ELR (cell line): ENCODE results near the gene MEGF10.
"Not testable (repeated sequence)": the region's sequence is repeated elsewhere in the genome, so short reads cannot be mapped to it uniquely, and the experiment has no call there.

Experiments used
- DNase-seq: peaks from one replicate; pipeline ENCODE4 v3.0.0-alpha.2; 2015; ENCODE audit warnings: low read depth

MEGF10 gene

DNA sequence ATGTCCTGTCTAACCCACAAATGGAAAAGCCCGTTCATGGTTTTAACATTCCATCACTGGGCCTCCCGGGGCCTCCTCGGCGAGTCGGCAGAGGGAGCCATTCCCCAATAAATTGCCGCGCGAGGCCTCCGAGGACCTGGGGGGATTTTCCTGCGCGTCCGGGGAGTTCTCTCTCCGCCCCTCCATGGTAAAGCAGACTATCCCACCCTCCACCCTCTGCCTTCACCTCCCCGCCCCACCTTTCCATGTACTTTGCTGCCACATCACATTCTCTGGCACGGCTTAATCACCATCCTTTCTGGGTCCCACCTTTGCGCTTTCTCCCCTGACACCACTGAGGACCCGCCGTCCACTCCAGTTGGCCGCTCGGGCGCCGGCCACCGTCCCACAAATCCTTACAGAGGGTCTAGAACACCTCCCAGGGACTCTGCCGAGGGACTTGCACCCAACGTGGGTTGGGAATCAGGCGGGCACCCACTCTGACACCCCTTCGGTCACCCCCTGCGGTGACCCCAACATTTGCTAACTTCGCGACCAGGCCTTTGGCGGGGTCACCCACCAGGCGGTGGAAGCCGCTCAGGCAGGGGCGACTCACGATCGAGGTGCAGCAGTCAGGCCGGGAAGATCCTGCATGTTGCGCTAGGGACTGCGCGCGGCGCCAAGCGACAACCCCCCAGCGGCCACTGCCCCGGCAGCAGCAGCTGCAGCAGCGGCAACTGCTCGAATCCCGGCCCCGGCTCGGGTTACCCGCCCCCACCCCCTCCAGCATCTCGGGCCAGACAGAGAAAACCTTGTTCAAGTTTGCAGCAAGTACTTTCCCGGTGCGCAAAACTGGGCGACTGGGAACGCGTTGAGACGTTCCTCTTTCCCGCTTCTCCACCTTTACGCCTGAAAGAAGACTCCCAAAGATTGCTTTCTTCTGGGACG lies at the start of gene MEGF10:
Gene MEGF10 (plus strand): TSS at position 778 of the 927 bp plus-strand sequence. CDS start 40,513 bp downstream, outside the sequence.
- peak; percentile 60 for DNase-seq

DNA sequence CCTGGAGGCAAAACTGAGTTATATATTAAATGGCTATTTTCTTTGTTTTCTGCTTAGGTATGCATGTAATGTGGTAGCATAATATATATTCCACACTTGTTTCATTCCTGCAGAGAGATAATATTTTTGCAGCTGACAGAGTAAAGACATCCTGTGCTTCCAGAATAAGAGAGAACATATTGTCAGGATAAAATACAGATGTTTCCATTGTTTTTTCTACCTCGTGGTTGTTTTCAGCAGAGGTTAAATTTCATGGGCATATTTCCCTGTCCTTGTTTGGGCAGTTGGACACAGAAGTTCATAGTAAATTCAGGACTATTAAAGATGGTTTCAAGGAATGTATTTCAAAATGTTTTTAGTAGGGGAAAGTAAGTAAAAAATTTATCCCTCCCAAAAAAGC lies 47.6 kb upstream of the MEGF10 start:
- DNase-seq: no peak

DNA sequence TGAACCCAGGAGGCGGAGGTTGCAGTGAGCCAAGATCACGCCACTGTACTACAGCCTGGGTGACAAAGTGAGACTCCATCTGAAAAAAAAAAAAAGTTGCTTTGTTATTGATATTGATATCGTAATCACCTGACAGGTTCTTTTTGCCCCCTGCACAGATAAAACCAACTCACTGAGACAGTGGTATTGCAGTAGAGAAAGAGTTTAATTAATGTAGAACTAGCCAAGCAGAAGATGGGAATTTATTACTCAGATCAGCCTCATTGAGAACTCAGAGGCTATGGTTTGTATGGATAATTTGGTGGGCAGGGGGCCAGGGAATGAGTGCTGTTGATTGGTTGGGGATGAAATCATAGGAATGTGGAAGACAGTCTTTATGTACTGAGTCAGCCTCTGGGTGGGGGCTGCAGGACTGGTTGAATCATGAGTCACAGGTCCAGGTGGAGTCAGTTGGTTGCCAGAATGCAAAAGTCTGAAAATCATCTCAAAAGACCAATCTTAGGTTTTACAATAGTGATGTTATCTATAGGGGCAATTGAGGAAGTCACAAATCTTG lies 35.8 kb upstream of the MEGF10 start:
- peak; percentile 85 for DNase-seq

GRCh38 chr5:127256886-127257597 lies 33.6 kb upstream of the MEGF10 start:
- no peak for DNase-seq

- no peak for DNase-seq
These were observed 29.9 kb upstream of the MEGF10 start for GRCh38 chr5:127260686-127261085.

GRCh38 chr5:127265473-127265872 lies 25.1 kb upstream of the MEGF10 start:
- not testable (repeated sequence) for DNase-seq

- DNase-seq: not testable (repeated sequence)
These were observed 22.3 kb upstream of the MEGF10 start for GRCh38 chr5:127268342-127268741.

DNA sequence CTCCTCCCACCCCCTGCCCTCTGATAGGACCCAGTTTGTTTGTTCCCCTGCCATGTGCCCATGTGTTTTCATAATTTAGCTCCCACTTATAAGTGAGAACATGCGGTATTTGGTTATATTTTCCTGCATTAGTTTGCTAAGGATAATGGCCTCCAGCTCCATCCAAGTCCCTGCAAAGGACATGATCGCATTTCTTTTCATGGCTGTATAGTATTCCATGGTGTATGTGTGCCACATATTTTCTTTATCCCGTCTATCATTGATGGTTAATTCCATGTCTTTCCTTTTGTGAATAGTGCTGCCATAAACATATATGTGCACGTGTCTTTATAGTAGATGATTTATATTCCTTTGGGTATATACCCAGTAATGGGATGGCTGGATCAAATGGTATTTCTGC lies 19.9 kb upstream of the MEGF10 start:
- not testable (repeated sequence) for DNase-seq

DNA sequence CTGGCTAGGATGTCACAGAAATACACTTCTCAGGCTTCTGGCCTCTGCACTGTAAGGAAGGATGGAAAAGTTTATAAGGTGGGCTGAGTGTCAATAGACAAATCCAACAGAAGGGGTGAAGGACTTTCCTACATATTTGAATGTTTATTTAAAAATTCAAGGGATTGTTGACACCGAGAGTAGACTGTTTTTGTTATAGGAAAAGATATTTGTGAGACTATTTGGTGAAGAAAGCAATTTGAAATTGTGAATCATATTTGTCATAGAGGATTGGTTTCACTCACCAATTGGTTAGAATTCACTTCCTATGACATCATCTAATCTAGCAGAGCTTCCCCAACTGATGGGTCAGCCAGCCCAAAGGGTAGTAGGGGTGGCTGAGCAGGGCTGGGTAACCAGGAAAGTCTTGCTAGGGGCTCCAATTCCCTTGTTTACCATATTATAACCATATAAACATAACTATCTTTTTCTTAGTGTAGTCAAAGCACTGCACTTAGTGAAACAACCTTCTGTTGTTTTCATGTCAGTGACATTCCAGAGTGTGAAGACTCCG lies 14.9 kb upstream of the MEGF10 start:
- DNase-seq: no peak

GRCh38 chr5:127280491-127281220 lies 9.9 kb upstream of the MEGF10 start:
- no peak for DNase-seq

- no peak for DNase-seq
These were observed 9.0 kb upstream of the MEGF10 start for GRCh38 chr5:127281609-127282008.

GRCh38 chr5:127288676-127289075 lies 1.9 kb upstream of the MEGF10 start:
- DNase-seq: no peak

DNA sequence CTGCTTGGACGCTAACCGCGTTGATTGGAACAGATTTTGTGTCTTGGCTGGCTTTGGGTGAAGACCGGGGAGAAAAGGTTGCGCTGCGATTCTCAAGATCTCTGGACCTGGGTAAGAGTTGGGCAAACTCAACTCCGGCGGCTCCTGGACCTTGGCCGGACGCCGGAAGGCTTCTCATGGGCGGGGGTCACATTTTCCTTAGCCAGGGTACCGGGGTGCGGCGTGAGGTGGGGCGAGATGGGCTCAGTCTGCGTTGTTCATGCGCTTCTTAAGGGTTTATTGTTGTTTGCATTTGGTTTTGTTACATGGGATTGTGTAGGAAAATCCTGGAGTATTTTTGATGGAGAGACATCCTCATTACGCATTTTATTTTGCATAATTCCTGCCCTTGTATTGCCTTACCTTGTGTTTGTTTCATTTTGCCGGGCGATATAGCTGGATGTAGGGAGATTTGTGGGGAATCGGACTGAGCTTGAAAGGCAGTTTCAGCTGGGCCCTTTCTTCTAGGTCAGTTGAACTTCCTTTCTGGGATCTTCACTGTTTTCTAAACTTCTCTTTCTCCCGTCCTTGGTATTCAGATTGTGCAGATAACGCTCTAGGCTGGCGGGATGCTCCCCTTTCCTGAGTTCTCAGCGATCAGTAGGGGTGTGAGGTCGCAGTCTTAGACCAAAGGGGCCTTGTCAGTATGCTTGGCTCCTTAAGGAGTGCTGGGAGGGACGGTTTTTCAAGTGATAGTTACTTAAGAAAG lies 524 bp downstream of the MEGF10 start:
- no peak for DNase-seq

- DNase-seq: no peak
These were observed 1.6 kb downstream of the MEGF10 start for GRCh38 chr5:127292030-127292735.

DNA sequence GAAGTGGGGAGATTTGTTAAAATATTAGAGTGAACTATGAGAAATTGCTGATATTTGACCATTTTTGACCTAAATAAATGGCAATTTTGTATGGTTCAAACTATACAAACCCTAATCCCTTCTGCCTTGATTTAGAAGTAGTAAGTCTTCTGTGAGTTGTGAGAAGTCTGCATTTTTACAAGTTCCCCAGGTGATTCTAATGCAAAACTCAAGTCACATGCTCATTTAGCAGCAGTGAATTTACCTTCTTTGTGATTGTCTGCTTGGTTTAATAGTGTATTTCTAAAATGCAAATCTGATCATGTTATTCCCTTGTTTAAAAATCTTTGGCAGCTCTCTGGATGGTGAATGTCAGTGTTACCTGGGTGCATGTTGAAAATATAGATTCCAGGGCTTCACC lies 2.8 kb downstream of the MEGF10 start:
- no peak for DNase-seq

- no peak for DNase-seq
These were observed 4.2 kb downstream of the MEGF10 start for GRCh38 chr5:127294829-127295228.

GRCh38 chr5:127295454-127295853 lies 4.9 kb downstream of the MEGF10 start:
- no peak for DNase-seq

DNA sequence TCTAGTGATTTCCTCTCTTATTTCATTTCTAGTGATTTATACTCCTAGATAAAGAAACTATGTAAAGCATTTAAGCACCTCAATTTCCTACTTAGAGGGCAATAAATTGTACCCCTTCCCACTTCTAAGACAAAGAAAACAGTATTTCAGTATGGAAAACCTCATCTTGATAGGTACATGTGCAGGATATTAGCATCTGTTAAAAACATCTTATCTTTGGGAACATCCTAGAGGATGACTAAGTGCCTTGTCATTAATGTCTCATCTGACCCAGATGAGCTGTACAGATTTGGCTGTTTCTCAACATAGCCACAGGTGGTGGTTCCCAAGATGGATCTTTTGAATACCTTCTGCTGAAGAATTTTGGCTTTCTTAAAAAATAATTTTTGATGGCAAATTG lies 5.7 kb downstream of the MEGF10 start:
- peak; percentile 82 for DNase-seq

GRCh38 chr5:127296894-127297293 lies 6.3 kb downstream of the MEGF10 start:
- not testable (repeated sequence) for DNase-seq

DNA sequence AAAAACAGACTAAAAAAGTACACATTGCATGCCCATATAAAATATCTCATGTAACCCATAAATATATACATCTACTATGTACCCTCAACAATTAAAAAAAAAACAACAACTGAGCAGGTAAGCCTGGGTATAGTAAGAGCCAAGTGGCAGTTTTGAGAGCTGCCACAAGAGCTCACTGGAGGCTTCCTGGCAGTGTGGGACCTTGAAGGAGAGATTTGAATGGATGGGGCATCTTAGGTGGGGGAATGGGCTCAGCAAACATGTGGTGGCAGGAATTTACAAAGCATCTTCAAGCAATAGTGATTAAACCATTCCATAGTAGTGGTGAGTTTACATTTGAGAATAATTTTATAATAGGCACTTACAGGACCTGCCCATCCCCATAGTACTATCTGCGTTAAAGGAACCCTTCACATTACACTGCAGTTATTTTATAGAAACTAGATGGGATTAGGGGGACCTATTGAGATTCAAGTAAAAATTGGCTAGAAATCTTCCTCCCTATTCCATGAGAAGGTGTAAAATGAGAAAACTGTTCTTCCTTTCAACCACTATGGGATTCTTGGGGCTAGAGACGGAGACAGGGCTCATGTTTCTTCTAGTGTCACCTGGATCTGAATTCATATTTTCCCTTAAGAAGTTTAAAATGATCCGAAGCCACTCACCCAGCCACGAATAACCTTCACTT lies 6.9 kb downstream of the MEGF10 start:
- no peak for DNase-seq
